HG03439 (cell line): ENCODE data around the gene TNNT3.

Experiments
- ATAC-seq: cut with Tn5 transposase; IDR thresholded peaks from one replicate; pipeline ENCODE4 v1.9.1; 2021; ENCODE audit warnings: mild to moderate bottlenecking, moderate library complexity; ENCODE audit not compliant: unreplicated experiment

Gene TNNT3

DNA sequence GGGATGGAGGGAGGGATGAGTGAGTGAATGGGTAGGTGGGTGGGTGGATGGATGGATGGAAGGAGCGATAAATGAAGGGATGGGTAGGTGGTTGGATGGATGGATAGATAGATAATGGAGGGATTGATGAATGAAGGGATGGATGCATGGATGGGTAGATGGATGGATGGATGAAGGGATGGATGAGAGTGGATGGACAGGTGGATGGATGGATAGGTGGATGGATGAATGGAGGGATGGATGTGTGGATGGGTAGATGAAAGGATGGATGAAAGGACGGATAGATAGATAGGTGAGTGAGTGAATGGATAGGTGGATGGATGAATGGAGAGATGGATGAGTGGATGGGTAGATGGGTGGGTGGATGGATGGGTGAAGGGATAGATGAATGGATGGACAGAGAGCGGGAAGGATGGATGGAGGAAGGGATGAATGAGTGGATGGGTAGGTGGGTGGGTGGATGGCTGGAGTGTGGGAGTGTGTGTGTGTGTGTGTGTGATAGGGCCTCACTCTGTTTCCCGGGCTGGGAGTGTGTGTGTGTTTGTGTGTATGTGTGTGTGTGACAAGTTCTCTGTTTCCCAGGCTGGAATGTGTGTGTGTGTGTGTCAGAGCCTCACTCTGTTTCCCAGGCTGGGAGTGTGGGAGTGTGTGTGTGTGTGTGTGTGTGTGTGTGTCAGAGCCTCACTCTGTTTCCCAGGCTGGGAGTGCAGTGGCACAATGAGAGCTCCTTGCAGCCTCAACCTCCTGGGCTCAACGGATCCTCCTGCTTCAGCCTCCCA is 25.7 kb upstream of the TNNT3 start:
- ATAC-seq = no peak

DNA sequence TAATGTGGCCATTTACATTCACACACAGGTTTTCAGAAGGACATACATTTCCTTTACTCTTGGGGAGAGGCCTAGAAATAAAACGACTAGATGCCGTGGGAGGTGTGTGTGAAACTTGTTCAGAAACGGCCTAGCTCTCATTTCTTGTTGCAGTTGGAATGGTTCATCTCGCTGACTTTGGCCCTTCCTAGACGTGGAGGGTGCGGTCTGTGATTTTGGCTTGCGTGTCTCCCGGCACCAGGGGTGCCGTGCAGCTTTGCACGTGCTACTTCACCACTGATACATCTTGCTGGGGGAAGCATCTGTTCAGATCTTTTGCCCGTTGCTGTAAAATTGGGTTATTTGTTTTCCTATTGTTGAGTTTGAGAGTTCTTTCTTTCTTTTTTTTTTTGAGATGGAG is 24.7 kb upstream of the TNNT3 start:
- no peak for ATAC-seq

DNA sequence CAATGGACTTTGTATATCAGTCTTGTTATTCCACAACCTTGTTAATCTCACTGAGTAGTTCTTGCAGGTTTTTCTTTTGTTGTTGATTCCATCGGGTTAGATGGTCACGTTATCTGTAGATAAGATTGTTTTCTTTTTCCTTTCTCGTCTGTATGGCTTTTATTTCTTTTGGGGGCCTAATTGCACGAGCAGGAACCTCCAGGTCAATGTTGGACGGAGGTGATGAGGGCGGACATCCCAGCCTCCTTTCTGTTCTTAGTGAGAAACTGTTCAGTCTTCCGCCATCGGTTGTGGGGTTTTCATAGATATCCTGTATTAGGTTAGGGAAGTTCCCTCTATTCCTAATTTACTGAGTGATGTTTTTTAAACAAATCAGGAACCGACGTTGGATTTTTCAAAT is 23.0 kb upstream of the TNNT3 start:
- ATAC-seq = no peak

DNA sequence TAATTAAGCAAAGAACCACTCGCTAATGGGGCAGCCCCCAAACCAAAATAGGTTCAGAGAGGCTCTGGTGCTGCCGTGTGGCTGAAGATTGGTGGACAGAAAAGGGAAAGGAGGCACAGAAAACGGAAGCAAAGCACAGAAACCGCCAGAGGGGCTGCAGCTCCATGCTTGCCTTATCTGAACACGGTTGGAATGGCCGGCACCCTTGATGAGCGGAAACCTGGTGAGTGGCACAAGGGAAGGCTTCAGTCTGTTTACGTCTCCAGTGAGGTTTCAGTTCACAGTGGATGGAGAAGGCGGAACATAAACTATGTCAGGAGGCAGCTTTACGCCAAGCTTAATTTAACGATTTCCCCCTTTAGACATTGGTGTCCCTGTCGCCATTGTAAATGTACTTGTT is 22.6 kb upstream of the TNNT3 start:
- no peak for ATAC-seq

DNA sequence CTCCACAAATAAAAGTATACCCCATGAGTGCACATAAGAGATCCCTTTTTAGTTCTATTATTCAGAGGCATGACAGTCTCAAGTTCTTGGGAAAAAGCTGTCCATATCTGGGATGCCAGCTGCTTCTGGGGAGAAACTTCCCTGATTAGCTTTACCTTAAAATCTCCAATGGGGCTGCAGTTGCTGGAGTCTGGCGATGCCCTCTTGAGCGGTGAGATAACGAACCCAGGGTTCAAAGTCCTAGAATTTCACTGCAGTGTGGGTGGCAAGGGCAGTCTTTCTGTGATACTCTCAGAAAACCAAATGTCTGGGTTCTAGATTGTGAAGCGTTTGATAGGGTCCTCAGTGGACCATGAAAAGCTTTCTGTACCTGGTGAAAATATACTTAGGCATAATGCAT is 20.4 kb upstream of the TNNT3 start:
- no peak for ATAC-seq

DNA sequence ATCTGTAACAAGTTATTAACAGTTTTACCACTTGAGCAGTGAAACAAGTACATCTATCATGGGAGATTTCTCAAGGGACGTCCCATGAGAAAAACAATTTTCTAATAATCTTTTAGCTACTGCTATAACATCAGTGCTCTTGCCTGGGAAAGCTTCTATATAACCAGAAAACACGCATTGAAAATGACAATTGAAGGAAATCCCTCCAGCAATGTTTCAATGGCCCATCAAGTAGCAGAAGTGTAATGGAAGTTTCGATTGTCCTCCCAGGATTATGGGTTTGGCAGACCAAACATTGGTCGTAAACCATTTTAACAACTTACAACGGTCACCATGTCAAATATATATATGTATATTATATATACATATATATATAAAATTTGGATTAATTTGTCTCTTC is 19.8 kb upstream of the TNNT3 start:
- ATAC-seq = no peak

DNA sequence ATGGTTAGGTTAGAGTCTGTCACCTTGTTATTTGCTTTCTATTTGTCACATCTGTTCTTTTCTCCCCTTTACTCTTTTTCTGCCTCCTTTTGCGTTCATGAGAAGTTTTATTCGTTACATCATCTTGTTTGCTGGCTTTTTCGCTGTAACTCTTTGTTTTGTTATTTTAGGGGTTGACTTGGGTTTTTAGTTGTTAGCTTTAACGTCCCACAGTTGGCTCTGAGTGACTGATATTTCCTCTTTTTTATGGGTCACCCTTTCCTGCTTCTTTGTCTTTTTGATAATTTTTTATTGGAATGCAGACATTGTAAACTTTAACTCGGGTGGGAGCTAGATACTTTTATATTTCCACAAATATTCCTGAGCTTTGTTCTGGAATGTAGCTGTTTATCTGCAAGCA is 13.3 kb upstream of the TNNT3 start:
- no peak for ATAC-seq

DNA sequence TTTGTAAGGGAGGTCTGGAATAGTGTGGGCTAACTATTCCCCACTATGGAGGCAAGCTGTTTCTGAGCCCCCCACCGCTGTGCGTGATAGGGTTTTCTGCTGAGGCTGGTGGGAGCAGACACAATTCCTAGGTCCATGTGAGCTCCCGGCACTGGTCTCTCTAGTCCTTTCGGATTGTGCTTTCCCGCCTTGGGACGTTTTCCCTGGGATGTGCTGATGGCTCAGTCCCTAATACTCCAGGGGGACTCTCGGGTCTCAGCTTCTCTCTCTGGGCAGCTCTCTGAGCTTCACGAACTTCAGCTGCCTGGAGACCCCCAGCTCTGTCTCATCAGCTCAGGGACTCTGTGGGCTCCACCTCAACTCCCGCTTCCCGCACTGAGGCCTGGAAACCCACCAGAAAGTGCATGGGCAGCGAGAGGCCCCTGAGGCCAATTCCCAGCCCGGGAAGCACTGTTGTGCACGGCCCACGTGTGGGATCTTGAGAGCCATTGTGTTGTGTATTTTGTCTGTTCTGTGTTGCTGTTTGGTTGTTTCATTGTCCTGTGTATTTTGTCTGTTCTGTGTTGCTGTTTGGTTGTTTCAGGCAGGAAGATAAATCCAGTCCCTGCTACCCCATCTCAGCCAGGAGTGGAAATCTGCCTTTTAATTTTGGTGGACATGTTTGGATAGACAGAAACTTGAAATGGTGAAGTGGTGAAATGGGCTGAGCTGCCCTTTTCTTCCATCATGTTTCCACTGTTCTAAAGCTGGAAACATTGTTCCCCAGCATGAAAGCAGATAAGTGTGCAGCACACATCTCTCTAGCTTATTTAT is 12.7 kb upstream of the TNNT3 start:
- no peak for ATAC-seq

DNA sequence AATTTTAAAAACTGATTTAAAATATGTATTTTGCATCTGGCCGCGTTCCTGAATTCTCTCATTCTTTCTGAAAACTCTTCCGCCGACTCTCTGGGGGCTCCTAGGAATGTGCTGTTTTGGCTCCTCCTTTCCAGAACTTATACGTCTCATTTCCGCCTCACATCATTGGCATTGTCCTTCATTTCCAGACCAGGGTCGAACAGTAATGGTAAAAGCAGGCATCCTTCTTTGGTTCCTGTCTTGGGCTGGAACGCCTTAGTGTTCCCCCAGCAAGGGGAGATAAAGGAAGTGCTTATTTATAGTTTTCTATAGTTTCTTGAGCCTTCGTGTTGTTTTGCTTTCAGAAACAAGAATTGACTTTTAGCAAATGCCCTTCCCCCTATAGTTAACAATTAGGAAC is 10.9 kb upstream of the TNNT3 start:
- no peak for ATAC-seq

DNA sequence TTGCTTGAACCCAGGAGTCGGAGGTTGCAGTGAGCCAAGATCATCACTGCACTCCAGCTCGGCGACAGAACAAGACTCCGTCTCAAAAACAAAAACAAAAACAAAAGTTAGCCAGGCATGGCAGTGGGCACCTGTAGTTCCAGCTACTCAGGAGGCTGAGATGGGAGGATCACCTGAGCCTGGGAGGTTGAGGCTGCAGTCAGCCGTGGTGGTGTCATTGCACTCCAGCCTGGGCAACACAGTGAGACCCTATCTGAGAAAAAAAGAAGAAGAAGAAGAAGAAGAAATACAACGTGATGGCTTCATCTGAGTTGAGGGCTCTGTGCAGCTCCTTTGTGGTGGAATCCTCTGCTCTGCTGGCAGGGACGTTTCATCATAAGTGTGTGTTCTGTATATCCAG is 10.0 kb upstream of the TNNT3 start:
- no peak for ATAC-seq

DNA sequence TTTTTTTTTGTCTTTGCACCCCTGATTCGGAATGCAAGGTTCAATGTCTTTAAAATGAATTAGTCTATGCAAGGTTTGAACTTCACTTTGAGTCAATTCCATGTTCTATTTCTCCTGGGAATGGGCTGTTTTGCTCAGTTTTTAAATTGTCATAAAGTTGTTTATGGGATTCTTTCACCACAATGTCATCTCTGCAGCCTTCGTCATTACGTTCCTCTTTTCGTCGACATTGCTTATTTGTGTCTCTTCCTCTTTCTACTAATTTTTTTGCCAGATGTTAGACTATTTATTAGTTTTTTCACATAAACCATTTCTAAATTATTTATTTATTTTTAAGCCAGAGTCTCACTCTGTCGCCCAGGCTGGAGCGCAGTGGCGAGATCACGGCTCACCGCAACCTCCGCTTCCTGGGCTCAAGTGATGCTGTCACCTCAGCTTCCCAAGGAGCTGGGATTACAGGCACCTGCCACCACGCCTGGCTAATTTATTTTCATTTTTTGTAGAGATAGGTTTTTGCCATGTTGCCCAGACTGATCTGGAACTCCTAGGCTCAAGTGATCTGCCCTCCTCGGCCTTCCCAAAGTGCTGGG is 7.1 kb upstream of the TNNT3 start:
- no peak for ATAC-seq

DNA sequence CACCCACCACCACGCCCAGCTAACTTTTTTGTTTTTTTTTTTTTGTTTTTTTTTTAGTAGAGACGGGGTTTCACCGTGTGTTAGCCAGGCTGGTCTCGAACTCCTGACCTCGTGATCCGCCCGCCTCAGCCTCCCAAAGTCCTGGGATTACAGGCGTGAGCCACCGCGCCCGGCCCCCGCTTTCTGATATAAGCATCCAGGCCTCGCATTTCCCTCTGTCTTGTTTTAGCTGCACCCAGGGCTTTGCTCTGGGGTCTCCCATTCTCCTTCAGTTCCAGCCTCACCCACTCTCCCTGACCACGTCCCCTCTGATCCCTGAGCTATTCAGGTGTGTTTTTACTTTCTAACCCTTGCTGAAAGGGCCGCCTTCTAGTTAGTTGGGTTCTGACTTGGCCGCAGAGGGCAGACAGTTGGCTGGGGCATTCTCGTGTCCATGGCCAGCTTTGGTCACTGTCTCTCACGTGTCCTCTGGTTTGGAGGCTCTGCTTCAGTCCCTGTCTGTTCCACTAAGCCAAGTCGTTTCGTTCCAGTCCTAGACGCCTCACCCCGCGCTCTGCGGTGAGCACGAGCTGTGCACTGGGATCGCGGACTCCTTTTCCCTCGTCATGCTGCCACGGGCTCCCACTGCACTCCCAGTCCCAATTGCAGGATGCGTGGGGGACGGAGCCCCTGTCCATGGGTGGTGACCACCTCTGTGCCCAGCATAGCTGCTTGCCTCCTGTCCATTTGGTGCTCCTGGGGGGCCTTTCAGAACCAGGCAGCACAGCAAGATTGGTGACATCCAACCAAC is 6.0 kb upstream of the TNNT3 start:
- ATAC-seq = no peak

DNA sequence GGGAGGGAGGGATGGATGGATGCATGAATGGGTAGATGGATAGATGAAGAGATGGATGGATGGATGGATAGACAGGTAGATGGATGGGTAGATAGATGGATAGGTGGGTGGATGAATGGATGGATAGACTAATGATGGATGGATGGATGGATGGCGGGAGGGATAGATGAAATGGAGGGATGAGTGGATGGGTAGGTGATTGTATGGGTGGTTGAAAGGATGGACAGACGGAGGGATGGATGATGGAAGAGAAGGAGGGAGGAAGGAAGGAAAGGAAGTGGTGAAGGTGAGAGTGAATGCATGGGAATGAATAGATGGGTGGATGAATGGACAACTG is 3.7 kb upstream of the TNNT3 start:
- ATAC-seq = no peak

DNA sequence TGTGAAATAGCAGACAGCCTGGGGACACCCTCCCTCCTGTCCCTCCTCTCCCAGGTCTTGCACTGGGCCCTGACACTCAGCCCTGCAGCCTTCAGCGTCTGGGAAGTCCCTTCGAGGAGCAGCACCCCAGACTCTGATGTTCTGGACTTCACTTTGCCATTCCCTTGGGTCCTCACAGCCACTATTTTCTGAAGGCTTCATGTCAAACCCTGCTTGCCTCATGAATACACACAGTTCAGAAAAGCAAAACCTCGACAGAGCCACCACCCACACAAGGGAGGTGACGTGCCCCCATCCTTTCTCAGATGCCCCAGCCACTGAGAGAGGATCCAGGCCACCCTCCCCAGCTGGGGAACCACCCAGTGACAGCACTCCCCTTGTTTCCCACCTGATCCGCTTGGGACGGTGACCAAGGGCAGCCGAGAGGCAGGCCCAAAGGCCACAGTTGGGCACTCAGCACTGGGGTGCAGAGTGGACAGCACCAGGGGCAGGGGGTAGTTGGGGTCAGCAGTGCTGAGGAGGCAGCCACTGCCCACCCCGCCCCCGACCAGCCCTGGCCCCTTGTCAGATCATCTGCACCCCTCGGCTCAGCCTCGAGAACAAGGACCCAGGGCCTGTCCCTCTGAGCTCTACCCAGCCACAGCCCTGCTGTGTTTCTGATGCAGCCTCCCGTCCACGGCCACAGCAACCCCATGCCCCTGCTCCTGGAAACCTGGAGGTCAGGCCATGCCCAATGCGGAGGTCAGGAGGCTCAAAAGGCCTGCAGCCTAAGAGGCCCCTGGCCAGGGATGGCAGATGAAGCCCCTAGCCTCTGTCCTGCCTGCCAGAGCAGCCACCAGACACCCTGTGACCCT is 3.1 kb upstream of the TNNT3 start:
- no peak for ATAC-seq

DNA sequence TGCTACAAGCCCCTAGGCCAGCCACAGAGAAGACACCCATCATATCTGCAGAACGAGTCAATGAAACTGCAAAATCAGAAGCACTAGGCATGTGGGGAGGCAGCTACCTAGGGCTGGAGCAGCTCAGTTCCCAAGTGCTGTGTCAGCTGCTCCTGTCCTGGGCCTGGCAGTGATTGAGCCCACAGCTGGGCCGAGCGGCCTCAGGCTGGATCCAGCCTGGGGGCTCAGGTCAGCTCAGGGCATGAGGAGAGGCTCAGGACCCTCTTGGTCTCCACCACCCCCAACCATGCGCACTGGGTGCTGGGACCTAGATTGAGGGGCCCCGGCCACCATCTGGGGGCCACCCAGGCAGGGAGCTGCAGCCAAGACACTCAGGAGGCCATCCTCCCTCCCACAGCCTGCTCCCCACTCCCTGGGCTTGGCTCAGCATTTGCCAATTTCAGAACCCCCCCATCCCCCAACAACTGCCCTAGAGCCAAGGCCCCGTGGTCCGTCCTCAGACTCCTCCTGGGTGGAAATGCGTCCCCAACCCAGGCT is 2.4 kb upstream of the TNNT3 start:
- no peak for ATAC-seq

DNA sequence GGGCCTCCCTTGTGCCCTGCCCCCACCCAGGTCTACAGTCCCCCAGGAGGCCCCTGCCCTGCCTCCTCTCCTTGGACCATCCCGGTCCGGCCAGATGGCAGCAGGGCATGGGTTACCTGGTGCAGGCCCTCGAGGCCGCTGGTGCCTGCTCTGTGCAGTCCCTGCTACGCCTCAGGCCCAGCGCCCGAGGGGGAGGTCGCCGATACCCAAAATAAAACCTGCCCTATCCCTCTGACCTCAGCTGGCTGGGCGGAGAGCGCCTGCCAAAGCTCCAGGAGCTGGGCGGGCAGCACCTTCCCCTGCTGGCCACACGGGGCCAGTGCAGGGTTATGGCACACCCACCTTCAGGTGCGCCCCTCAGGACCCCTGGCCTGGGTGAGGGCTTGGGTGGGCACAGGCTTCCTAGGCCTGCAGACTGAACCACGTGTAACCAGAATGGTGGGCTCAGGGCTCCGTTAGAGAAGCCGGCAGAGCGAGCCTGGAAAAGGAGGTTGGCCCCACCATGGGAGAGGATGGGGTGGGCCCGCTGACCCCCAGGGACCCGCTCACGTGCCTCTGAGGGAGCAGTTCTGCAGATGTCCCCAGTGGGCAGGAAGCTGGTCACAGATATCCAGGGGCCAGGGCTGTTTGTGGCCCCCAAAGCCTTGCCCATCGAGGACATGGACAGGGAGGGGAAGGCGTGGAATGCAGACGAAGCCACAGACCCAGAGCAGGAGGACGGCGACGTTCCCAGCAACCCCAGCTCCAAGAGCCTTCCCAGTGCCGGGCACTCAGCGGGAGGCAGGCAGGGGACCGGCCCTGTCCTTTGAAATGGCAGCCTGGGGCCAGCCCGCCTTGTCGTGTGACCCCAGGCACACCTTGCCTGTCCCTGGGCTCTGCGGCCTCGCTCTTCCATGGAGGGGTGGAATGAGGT is 1.7 kb upstream of the TNNT3 start:
- no peak for ATAC-seq

DNA sequence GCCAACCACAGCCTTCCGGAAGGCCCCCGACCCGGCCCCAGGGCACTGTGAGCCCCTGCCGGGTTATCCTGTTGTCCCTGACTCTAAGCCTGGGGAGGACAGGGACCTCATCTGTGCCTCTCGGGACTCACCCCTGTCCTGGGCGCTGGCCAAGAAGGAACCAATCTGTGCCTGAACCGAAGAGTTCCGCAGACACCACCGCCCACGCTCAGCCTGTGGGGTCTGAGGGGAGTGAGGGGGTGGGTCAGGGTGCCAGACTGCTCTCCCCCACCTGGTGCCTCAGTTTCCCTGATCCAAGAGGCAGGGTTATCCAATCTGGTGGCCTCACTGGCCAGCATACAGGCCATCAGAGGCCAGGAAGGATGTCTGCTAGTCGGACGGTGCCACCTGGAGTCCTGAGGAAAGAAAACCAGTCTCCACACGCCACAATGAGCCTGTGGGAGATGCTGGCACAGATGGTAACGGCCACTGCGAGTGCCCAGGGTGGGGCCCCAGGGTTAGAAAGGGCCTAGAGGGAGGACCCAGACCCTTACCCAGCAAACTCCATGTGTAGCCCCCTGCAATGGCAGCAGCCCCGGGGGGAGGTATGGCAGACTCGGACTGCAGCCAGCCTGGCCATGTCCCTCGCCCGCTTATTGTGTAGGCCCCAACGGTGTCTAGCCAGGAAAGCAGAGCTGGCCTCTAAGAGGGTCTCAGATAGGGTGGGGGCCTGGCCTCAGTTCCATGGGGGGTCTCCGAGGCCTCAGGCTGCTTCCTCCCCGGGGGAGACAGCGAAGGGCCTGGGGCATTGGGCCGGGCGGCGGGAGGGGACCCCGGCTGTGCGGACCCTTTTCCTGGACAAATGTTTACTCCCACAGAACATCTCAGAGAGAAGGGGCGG is 827 bp upstream of the TNNT3 start:
- no peak for ATAC-seq
